LNCaP clone FGC (cell line): Measurements from ENCODE around the gene PABPN1.

Experiments
- DNase-seq: peaks from one replicate; pipeline ENCODE4 v3.0.0-alpha.2; 2011; ENCODE audit warnings: low read depth
- H3K4me3 ChIP-seq: 2 replicates; pipeline ENCODE4 v1.5.1; 2011; ENCODE audit warnings: mild to moderate bottlenecking, low read depth, low read length, control low read depth
- CTCF ChIP-seq: IDR thresholded peaks from 2 replicates; pipeline ENCODE4 v1.5.1; 2012; ENCODE audit warnings: mild to moderate bottlenecking; ENCODE audit not compliant: control insufficient read depth, insufficient read depth; ENCODE audit errors: extremely low read depth

Gene PABPN1

GRCh38 chr14:23345987-23346692 lies 24.9 kb downstream of the PABPN1 start:
- H3K4me3 ChIP-seq, result no peak overlapping the region
- DNase-seq, result no peak
- no peak for TF ChIP-seq CTCF

GRCh38 chr14:23346693-23347405 lies 25.6 kb downstream of the PABPN1 start:
- H3K4me3 ChIP-seq, result no peak overlapping the region
- no peak for DNase-seq
- no peak for TF ChIP-seq CTCF

GRCh38 chr14:23347406-23348296 lies 26.4 kb downstream of the PABPN1 start:
- no peak overlapping the region for H3K4me3 ChIP-seq
- no peak for TF ChIP-seq CTCF
- no peak for DNase-seq

- no peak for DNase-seq
- TF ChIP-seq CTCF, result no peak
- H3K4me3 ChIP-seq, result no peak overlapping the region
These were observed 27.0 kb downstream of the PABPN1 start for GRCh38 chr14:23348297-23348655.

GRCh38 chr14:23349156-23349845 lies 28.0 kb downstream of the PABPN1 start:
- no peak for TF ChIP-seq CTCF
- H3K4me3 ChIP-seq, result no peak overlapping the region
- no peak for DNase-seq

- no peak for DNase-seq
- TF ChIP-seq CTCF, result peak; percentile 13; the same call in 1 of the 2 replicates
These were observed 30.6 kb downstream of the PABPN1 start for GRCh38 chr14:23351681-23352505.

More at GRCh38 chr14:23351681-23352505, 30.6 kb downstream of the PABPN1 start:
- peak overlapping the region; percentile 71 for H3K4me3 ChIP-seq
